Putamen (tissue), 1 donor: Measurements from ENCODE around the gene CCDC181.
"Not testable (repeated sequence)": the region's sequence is repeated elsewhere in the genome, so short reads cannot be mapped to it uniquely, and the experiment has no call there.

Source experiments
- DNase-seq: peaks from one replicate; pipeline ENCODE4 v3.0.0-alpha.2; 2016; ENCODE audit warnings: low spot score

CCDC181 gene

DNA sequence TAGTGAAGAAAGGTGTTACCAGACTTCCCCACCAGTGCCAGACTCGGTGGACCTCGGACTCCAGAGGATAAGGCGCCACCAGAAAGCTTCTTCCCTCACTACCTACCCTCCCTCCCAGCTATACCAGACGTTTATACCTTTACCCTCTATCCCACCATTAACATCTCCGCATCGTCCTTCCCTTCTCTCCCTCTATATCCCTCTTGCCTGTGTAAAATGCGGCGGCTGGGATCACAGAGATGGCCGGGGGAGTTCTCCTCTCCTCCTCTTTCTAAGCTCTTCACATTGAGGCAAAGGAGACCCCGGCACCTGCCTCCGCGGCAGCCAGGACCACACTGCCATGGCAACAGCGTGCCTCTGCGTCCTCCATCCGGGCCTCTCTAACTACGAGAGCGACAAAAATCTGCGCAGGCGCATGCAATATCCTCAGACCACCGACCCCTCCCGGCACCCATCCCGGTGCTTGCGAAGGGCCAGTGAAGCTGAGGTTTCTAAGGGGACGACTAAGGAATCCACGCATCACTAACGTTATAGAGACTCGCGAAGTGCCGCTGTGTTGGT lies at the start of gene CCDC181:
CCDC181 (minus strand) TSS at position 394 of the 561 bp plus-strand sequence. CDS start 2,547 bp downstream, outside the sequence.
- peak; percentile 81 for DNase-seq

DNA sequence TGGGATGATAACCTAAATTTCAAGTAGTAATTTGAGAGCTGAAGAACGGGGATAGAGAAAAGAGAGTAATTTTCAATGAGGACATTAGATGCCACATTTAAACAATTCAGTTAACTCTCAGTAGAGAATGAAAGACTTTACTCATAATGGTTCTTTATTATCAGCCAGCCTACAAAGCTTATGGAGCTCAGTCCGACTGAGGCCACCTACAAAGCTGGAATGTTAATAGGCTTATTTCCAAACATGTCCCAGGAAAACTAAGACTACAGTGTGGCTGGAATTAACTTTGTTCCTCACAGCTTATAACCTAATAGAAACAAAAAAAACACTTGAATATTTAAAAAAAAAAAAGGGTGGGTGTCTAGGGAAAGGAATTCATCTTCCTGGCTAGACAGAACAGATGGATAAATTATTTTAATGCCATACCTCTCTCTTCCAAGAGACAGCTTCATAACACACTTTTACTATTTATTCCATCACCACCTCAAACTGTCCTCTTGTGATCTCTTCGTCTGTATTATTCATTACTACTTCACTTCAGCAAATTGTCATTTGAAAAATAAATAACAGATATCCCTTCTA lies 48.6 kb upstream of the CCDC181 start:
- DNase-seq: no peak

DNA sequence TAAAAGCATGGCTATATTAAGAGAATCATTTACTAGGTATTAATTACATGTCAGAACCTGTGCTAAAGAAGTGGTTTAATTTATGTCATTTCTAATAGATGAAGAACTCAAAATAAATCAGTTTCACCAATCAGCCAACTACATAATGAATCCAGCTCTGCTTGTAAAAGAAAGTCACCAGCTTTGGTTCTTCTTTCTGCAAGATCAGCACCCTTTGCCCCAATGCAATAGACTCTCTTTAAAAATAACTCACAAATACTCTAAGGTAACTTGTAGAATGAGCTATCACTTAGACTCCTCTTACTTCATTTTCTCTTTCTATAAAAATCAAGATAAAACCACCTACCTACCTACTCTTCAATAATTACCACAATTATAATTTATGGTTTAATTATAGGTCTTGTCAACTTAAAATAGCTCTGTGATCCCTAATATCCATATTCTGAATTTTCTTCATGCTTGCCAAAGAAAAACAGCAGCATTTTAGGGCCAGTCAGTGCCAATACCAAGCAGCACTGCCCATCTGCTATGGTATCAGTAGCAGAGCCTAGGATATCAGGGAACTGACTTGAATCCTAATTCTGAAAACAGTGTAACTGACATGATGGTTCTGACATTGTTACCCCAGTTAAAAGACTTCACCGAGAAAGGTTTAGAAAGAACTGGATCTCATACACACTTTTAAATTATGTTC lies 47.2 kb upstream of the CCDC181 start:
- DNase-seq: peak; percentile 7

DNA sequence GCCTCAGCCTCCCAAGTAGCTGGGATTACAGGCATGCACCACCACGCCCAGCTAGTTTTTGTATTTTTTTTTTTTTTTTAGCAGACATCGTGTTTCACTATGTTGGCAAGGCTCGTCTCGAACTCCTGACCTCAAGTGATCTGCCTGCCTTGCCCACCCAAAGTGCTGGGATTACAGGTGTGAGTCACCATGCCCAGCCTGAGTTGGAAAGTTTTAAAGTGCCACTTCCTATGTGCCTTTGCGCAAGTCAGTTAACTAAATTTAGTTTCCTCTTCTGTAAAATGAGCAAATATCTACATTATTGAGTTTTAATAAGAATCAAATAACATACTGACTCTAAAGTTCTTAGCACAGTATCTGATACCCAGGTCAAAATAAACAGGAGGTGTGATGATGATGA lies 46.1 kb upstream of the CCDC181 start:
- no peak for DNase-seq

DNA sequence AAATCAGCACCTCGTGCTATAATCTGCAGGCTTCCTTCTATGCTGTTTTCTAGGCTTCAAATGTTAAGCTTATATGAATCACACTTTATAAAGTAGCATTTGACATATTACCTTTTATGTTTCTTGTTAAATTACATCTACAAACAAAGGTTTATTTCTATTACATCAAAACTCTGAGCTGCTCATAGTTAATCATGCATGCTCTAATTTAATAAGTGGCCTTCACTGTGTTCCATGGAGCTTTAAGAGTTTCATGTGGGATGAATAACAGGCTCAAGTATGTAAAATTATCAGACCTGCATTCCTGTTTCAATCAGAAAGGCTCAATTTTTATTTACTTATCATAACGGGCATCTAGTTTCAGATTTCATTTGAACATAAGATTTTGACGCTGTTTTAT lies 45.5 kb upstream of the CCDC181 start:
- no peak for DNase-seq

DNA sequence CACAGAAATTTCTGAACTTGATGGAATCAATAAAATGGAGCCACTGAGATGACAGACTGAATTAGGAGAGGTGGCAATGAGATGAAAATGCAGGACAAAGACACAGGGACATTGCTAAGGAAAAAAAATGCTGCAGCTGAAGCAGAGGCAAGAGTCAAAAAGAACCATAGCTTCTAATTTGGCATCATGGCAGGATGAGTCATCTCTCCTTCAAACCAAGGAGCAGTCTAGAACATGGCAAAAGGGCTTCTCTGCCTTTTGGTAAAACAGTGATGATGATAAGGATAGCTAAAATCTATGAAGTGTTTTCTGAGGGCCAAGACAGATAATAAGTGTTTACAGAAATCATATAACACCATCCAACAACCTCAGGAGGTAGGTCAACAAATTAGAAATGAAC lies 41.7 kb upstream of the CCDC181 start:
- DNase-seq: no peak

DNA sequence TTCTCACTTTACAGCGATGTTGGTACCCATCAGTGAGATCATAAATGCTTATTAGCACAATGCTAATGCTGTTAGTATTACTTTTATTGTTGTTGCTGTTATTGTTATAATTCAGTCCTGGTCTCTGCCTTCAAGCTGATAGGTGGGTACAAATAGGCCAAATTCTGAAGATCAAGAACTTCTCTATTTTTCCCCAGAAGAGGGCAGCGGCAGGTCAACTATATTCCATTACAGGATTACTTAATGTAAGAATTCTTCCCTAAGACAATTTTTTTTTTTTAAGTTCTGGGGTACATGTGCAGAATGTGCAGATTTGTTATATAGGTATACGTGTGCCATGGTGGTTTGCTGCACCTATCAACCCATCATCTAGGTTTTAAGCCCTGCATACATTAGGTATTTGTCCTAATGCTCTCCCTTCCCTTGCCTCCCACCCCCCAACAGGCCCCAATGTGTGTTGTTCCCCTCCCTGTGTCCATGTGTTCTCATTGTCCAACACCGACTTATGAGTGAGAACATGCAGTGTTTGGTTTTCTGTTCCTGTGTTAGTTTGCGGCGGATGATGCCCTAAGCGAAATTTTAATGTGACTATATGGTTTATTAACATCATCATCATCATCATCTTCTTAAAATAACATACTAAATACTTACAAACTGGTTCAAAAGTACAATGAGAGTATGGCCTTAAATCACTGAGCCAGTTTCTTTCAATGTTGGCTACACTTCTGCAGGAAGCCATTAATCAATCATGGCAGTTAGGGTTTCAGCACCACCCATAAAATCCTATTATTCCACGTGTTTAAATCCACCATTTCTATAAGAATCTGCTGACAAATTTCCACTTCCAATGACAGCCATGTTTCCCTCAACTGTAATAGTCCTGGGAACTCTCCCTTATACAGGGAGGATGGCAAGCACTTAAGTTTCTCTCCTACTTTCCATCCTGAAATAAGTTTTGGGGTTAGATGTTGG lies 39.3 kb upstream of the CCDC181 start:
- DNase-seq: no peak

DNA sequence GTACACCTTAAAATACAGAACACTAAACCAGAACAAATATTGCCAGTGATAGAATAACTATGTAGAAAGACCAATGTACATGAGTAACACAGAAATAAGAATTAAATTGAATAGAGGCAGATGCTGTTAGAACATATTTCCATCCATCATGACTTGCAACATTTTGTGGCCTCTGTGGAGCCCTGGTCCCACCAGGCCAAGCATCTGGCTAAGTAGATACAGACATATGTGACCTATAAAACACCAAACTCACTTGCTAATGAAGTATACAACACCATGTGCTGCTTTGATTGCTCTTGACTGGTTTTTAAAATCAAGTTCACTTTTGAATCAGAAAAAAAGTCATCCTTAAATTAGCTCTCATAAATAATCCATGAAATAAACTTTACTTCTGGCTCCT lies 38.0 kb upstream of the CCDC181 start:
- DNase-seq: no peak

DNA sequence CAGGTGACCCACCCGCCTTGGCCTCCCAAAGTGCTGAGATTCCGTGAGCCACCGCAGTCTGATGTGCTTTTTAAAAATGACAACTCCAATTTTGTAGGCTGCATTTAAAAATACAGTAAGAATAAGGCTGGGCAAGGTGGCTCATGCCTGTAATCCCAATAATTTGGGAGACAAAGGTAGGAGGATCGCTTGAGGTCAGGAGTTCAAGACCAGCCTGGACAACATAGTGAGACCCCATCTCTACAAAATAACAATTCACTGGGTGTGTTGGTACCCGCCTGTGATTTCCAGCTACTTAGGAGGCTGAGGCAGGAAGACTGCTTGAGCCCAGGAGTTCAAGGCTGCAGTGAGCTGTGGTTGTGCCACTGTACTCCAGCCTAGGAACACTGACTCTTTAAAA lies 35.1 kb upstream of the CCDC181 start:
- DNase-seq: no peak

DNA sequence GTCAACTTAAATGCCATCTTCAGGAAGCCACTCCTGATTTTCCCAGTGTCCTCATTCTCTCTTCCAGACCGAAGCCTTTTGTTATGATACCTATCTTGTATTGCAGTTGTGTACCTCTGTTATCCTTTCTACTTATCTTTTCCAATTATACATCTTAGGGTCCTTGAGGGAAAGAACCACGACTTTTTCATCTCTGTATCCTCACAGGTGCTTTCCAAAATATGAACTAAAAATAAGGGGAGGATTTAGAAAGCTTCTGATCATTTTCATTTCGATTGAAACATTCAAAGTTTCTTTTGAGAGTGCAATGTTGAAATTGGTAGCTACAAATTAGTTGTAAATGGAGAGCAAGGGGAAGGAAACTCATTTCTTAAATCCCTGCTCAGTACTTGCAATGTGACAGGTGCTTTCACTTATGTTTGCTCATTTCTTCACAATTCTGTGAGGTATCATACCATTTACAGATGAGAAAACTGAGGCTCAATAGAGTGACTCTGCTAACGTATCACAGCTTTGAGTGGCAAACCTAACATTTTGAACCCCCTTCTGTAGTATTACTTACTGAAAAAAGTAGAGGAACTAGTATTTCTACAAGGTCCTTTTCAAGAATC lies 34.2 kb upstream of the CCDC181 start:
- DNase-seq: no peak

DNA sequence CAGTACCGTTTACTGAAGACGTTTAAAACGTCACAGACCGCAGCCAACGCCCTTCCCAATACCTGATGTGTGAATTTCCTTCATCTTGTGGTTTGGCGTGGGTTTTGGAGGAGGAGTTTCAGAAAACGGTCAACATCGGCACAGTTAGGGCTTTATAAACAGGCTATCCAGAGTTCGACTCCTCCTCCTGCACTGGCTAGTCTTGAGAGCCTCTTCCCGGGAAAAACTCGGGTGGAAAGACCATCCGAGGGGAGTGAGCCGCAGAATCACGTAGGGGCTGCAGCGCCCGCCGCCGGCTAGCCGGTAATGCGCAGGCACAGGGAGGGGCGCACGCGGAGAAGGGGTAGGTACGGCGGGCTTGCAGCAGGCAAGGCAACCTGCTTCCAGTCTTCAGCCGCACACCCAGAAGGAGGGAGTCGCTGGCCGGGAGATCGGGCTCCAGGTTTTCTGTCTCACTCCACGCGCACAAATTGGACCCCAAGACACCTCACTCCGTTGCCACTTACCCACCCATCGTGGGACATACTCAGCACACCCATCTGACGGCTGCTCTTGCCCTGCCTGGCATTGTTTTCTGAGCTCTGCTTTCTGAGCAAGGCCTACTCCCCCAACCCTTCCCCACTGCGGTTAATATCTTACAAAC lies 33.0 kb upstream of the CCDC181 start:
- no peak for DNase-seq

DNA sequence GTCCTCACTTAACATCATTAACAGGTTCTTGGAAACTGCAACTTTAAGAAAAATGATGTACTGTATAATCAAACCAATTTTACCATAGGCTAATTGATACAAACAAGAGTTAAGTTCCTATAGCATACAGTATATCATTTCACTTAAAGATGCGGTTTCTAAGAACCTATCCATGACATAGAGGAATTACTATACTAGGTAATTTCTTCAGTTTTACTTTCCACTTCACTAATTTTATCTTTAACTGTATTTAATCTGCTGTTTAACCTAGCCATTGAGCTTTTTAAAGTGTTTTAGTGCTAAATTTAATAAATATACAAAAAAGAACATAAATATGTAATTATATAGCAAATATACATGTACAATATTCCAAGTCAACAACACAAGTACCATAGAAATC lies 30.2 kb upstream of the CCDC181 start:
- no peak for DNase-seq

DNA sequence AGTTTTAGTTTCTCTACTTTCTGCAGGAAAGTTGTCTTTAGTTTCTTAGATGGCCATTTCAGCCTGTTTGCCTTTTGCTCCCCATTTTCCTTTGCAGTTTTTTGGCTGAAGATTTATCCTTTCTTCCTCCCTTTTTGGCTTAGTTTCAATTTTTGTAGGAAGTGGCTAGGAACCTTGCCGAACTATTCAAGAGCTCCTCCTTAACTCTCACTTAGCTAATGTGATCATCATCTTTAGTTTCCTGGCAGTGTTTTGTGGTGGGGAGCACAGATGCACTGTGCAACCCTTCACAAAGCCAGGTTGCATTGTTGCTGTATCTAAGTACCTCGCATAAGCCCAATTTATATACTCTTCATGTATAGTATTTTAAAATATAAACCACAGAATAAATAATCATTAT lies 28.8 kb upstream of the CCDC181 start:
- no peak for DNase-seq

DNA sequence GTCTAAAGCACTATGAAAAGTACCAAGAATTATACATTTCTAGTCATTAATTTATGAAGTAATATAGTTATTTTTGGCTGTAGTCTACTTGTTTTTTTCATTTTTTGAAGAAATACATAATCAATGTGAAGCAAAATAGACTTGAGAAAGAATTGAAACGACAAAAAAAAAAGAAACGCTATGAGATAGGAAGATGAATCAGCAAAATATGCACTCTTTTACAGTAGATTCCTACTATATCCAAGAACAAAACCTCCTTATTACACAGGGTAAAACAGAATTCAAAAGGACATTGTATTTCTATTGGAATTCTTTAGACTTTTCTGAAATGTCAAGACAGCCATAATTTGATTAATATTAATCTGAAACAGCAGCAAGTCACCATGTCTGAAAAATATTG lies 25.6 kb upstream of the CCDC181 start:
- DNase-seq: no peak

DNA sequence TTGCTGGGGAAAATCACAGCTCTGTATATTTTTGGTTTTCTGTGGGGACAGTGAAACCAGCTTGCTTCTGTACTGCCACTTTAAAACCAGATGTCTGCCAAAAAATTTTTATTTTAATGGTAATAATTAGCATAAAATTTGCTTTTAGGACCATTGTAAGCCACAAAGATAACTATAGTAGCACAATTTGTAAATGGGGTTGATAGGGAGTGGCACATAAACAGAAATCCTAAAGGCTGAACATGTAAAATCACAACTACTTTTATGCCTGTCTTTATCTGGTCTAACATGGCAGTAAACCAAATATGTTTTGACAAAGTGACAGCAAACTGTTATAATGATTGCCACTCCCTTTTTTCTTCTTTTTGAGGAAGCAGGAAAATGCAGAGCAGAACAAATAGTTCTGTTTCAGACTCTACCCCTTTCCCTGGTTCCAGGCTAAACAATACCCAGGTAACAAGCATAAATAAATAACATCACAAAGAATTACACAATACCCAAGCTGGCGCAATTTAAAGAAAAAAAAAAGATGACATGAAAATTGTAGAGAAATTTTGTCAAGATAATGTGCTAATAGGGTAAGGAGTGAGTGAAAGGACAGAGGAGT lies 24.0 kb upstream of the CCDC181 start:
- DNase-seq: no peak

DNA sequence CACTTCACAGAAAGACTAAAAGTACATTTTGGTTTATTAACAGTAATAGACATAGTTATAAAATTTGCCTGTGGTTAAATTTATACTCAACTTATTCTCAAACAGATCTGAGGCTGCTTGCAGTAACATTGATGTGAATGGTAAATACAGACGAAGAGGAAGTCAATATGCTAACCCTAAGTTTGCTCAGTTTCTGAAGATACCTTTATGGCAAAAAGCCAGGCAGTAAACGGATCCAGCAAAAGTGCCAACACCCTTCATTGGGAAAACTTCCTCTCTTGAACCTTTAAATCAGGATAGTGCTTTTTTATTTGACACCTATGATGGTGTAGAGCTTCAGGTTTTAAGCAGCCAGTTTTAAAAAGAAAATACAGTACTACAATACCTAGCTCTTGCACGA lies 16.6 kb upstream of the CCDC181 start:
- no peak for DNase-seq

DNA sequence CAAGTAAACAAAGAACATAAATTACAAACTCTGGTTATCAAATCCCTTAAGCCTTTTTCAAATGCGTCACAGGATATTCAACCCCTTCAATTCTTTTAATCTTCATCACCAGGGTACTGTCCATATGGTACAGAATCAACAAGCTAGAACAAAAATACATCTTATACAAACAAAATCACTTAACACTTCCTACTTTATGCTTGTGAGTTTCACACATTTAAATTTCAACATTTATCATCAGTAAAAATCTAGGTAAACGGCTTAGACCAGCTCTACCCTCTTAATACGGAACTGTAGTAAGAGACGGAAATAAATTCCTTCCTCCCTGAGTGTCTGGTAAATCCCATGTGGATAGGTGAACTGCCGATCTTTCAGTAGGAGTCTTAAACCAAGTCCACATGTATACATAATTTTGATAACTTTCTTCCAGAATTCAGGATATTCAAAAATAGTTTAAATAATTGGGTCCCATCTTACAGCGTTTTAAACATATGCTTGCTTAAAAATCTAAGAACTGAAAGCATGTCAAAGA lies 1.0 kb downstream of the CCDC181 start:
- peak; percentile 1 for DNase-seq

DNA sequence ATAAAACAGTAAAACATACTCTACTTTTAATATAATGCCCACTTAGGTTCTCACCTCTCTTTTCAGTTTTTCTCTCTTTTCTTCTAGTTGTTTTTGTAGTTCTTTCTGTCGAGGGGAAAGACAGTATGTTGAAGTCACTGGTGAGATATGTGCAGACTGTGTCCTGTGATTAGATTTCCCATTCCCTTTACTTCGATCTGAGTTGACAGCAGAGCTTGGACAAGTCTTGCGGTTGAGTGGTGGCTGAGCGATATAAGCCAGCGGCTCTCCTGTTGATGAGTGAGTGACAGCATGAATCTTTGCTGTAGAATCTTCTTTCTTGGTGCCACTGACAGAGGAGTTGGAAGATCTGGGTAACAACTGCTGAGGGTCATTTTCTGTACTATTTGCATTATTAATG lies 6.0 kb downstream of the CCDC181 start:
- DNase-seq: no peak

DNA sequence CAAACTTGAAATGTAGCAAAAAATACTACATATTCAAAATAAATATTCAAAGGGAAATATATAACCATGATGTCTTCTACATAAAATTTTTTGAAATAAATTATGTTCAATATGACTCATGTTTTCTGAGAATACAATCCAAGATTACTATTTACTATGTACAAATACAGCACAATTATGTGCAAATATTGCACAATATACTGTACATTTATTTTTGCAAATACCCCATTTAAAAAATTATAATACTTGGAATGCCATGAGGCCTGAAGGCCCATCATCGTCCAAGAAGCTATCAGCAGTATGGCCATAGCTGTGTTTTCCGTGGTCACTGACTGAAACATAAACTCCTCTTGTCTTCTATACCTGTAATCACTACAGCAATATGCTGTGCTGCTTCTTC lies 12.3 kb downstream of the CCDC181 start:
- DNase-seq: no peak

DNA sequence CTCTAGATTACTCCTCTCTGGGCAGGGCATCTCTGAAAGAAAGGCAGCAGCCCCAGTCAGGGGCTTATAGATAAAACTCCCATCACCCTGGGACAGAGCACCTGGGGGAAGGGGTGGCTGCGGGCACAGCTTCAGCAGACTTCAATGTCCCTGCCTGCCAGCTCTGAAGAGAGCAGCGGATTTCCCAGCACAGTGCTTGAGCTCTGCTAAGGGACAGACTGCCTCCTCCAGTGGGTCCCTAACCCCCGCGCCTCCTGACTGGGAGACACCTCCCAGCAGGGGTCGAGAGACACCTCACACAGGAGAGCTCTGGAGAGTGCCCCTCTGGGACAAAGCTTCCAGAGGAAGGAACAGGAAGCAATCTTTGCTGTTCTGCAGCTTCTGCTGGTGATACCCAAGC lies 18.9 kb downstream of the CCDC181 start:
- DNase-seq: not testable (repeated sequence)

DNA sequence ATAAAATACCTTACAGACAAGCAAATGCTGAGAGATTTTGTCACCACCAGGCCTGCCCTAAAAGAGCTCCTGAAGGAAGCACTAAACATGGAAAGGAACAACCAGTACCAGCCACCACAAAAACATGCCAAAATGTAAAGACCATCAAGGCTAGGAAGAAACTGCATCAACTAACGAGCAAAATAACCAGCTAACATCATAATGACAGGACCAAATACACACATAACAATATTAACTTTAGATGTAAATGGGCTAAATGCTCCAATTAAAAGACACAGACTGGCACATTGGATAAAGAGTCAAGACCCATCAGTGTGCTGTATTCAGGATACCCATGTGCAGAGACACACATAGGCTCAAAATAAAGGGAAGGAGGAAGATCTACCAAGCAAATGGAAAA lies 24.7 kb downstream of the CCDC181 start:
- DNase-seq: not testable (repeated sequence)
